ENCODE results near the gene MYO1G. TPM values are rescaled to one million over a fixed set of nuclear protein-coding genes. Genes with fewer than 3 reads are reported as not detected.

Gene MYO1G
- total and polyA plus RNA-seq, 2 donors from 2014 or later, result 0.60 to 14.3 TPM

GRCh38 chr7:44920119-44920518 is 58.7 kb downstream of the MYO1G start:
- no peak for TF ChIP-seq CTCF (IDR thresholded peaks at IDR 0.05; ENCODE audit: borderline replicate concordance, extremely low read depth, insufficient read depth)
- DNase-seq (no peak), FAIRE-seq (no peak)
- no peaks in the 10 kb centered on the region for H3K9me3 ChIP-seq (ENCODE audit: control insufficient read depth in 2 of 3, insufficient read depth in 1 of 3, low read length in 3 of 3)
- no peak overlapping the region for H3K27ac ChIP-seq (ENCODE audit: low read depth in 2 of 2, low read length in 2 of 2)
- no peaks in the 10 kb centered on the region for H3K36me3 ChIP-seq (ENCODE audit: control insufficient read depth in 2 of 3, insufficient read depth in 3 of 3, low read length in 3 of 3)
- intact Hi-C loops (cut with DNase I), result loop anchor here (10.0 kb wide), 1 partner anchor 65 kb away; no protein-coding TSS in a partner anchor
- peaks cover 0 to 2% (median 0%) of the 10 kb centered on the region in 3 donors for H3K4me1 ChIP-seq (ENCODE audit: control insufficient read depth in 2 of 3, insufficient read depth in 2 of 3, low read depth in 1 of 3, low read length in 3 of 3)
- no peak overlapping the region for H3K9ac ChIP-seq (ENCODE audit: low read length in 3 of 3)
- no peaks in the 10 kb centered on the region for H3K27me3 ChIP-seq (ENCODE audit: control insufficient read depth, insufficient read depth, low read length)
- no peak overlapping the region for H3K4me3 ChIP-seq (ENCODE audit: low read length in 3 of 3)

- Histone ChIP-seq H3K4me1 (ENCODE audit: control insufficient read depth in 2 of 3, insufficient read depth in 2 of 3, low read depth in 1 of 3, low read length in 3 of 3) (peaks cover 0 to 5% (median 0%) of the 10 kb centered on the region in 3 donors), H3K4me3 (ENCODE audit: low read length in 3 of 3) (no peak overlapping the region), H3K27ac (ENCODE audit: low read depth in 2 of 2, low read length in 2 of 2) (no peak overlapping the region), H3K27me3 (ENCODE audit: control insufficient read depth, insufficient read depth, low read length) (no peaks in the 10 kb centered on the region), H3K36me3 (ENCODE audit: control insufficient read depth in 2 of 3, insufficient read depth in 3 of 3, low read length in 3 of 3) (no peaks in the 10 kb centered on the region), H3K9ac (ENCODE audit: low read length in 3 of 3) (no peak overlapping the region), H3K9me3 (ENCODE audit: control insufficient read depth in 2 of 3, insufficient read depth in 1 of 3, low read length in 3 of 3) (no peaks in the 10 kb centered on the region)
- FAIRE-seq (no peak), DNase-seq (no peak)
- intact Hi-C loops (cut with DNase I), result no loop called here
- TF ChIP-seq CTCF (IDR thresholded peaks at IDR 0.05; ENCODE audit: borderline replicate concordance, extremely low read depth, insufficient read depth), result no peak
Measured at GRCh38 chr7:44918029-44918428, 60.8 kb downstream of the MYO1G start.

- Histone ChIP-seq H3K4me3 (ENCODE audit: low read length in 3 of 3) (no peak overlapping the region), H3K9me3 (ENCODE audit: control insufficient read depth in 2 of 3, insufficient read depth in 1 of 3, low read length in 3 of 3) (no peaks in the 10 kb centered on the region), H3K9ac (ENCODE audit: low read length in 3 of 3) (no peak overlapping the region), H3K27me3 (ENCODE audit: control insufficient read depth, insufficient read depth, low read length) (no peaks in the 10 kb centered on the region), H3K27ac (ENCODE audit: low read depth in 2 of 2, low read length in 2 of 2) (no peak overlapping the region), H3K4me1 (ENCODE audit: control insufficient read depth in 2 of 3, insufficient read depth in 2 of 3, low read depth in 1 of 3, low read length in 3 of 3) (peaks cover 0 to 8% (median 0%) of the 10 kb centered on the region in 3 donors), H3K36me3 (ENCODE audit: control insufficient read depth in 2 of 3, insufficient read depth in 3 of 3, low read length in 3 of 3) (no peaks in the 10 kb centered on the region)
- DNase-seq (no peak), FAIRE-seq (no peak)
- intact Hi-C loops (cut with DNase I), result no loop called here
- TF ChIP-seq CTCF (IDR thresholded peaks at IDR 0.05; ENCODE audit: borderline replicate concordance, extremely low read depth, insufficient read depth), result no peak
Measured at GRCh38 chr7:44917465-44917864, 61.4 kb downstream of the MYO1G start.

- TF ChIP-seq CTCF (IDR thresholded peaks at IDR 0.05; ENCODE audit: borderline replicate concordance, extremely low read depth, insufficient read depth), result no peak
- no peak overlapping the region for H3K27ac ChIP-seq (ENCODE audit: low read depth in 2 of 2, low read length in 2 of 2)
- intact Hi-C loops (cut with DNase I), result no loop called here
- no peaks in the 10 kb centered on the region for H3K9me3 ChIP-seq (ENCODE audit: control insufficient read depth in 2 of 3, insufficient read depth in 1 of 3, low read length in 3 of 3)
- FAIRE-seq, result no peak
- DNase-seq, result no peak
- peaks cover 0 to 12% (median 0%) of the 10 kb centered on the region in 3 donors for H3K4me1 ChIP-seq (ENCODE audit: control insufficient read depth in 2 of 3, insufficient read depth in 2 of 3, low read depth in 1 of 3, low read length in 3 of 3)
- no peak overlapping the region for H3K4me3 ChIP-seq (ENCODE audit: low read length in 3 of 3)
- H3K27me3 ChIP-seq (ENCODE audit: control insufficient read depth, insufficient read depth, low read length), result no peaks in the 10 kb centered on the region
- H3K9ac ChIP-seq (ENCODE audit: low read length in 3 of 3), result no peak overlapping the region
- no peaks in the 10 kb centered on the region for H3K36me3 ChIP-seq (ENCODE audit: control insufficient read depth in 2 of 3, insufficient read depth in 3 of 3, low read length in 3 of 3)
Measured at GRCh38 chr7:44914992-44915607, 63.7 kb downstream of the MYO1G start.
